Type B pancreatic cell (in vitro differentiated cells): ENCODE measurements around the gene MRPL32. TPM values are rescaled to one million over a fixed set of nuclear protein-coding genes. Genes with fewer than 3 reads are reported as not detected.

Experiments used
- DNase-seq: peaks from one replicate; pipeline ENCODE4 v3.0.0; 2021; ENCODE audit warnings: mixed read lengths; ENCODE audit not compliant: unreplicated experiment; ENCODE audit errors: extremely low spot score
- H3K27ac Mint-ChIP-seq: 2 replicates; pipeline ENCODE4 v1.8.0; 2021; ENCODE audit warnings: mild to moderate bottlenecking, mixed read lengths
- H3K27me3 Mint-ChIP-seq: 2 replicates; pipeline ENCODE4 v1.8.0; 2021; ENCODE audit warnings: mixed read lengths
- H3K36me3 Mint-ChIP-seq: 2 replicates; pipeline ENCODE4 v1.8.0; 2021; ENCODE audit warnings: mixed read lengths
- H3K4me1 Mint-ChIP-seq: one replicate; pipeline ENCODE4 v1.8.0; 2021; ENCODE audit warnings: mixed read lengths; ENCODE audit not compliant: unreplicated experiment
- H3K4me3 Mint-ChIP-seq: 2 replicates; pipeline ENCODE4 v1.8.0; 2021; ENCODE audit warnings: mild to moderate bottlenecking, mixed read lengths
- H3K9me3 Mint-ChIP-seq: 2 replicates; pipeline ENCODE4 v1.8.0; 2021; ENCODE audit warnings: mixed read lengths
- total RNA-seq: library from RNA; stranded (reverse); gene quantifications from 2 replicates; pipeline ENCODE4 v1.2.1, GENCODE V29; 2021; ENCODE audit warnings: low replicate concordance
- TF ChIP-seq, protein P1 (sequence below): fragments of 200-600 bp; sonication (generic); conservative IDR thresholded peaks from 2 replicates; pipeline ENCODE4 v1.5.0; 2021; ENCODE audit warnings: antibody characterized with exemption, mild to moderate bottlenecking

MRPL32 gene
- total RNA-seq, 1 donor from 2014 or later, result 62.8 TPM

DNA sequence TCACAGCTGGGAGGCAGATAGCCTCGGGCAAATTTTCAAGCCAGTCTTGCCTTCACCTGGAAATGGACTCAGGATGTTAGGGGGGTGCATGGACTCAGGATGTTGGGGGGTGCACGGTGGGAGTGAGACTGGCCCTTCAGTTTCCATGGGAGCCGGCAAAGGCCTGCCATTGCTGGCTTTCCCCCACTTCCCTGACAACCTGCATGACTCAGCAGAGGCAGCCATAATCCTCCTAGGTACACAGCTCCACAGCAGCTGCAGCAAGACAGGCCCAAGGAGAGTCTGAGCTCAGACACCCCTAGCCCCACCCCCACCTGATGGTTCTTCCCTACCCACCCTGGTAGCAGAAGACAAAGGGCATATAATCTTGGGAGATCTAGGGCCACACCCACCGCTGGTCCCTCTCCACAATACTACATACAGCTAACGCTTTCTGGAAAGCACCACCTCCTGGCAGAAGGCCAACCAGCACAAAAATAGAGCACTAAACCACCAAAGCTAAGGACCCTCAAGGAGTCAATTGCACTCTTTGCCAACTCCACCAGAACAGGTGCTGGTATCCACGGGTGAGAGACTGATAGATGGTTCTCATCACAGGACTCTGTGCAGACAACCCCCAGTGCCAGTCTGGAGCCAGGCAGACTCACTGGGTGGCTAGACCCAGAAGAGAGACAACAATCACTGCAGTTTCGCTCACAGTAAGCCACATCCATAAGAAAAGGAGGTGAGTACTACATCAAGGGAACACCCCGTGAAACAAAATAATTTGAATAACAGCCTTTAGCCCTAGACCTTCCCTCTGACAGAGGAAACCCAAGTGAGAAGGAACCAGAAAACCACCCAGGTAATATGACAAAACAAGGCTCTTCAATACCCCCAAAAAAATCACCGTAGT is 38.6 kb upstream of the MRPL32 start:
- Mint-ChIP-seq H3K9me3 (peaks cover 11% of the 10 kb centered on the region), H3K27ac (no peak overlapping the region), H3K4me3 (no peak overlapping the region), H3K27me3 (no peaks in the 10 kb centered on the region), H3K36me3 (peaks cover 13% of the 10 kb centered on the region), H3K4me1 (peaks cover 7% of the 10 kb centered on the region)
- TF ChIP-seq, protein P1, sequence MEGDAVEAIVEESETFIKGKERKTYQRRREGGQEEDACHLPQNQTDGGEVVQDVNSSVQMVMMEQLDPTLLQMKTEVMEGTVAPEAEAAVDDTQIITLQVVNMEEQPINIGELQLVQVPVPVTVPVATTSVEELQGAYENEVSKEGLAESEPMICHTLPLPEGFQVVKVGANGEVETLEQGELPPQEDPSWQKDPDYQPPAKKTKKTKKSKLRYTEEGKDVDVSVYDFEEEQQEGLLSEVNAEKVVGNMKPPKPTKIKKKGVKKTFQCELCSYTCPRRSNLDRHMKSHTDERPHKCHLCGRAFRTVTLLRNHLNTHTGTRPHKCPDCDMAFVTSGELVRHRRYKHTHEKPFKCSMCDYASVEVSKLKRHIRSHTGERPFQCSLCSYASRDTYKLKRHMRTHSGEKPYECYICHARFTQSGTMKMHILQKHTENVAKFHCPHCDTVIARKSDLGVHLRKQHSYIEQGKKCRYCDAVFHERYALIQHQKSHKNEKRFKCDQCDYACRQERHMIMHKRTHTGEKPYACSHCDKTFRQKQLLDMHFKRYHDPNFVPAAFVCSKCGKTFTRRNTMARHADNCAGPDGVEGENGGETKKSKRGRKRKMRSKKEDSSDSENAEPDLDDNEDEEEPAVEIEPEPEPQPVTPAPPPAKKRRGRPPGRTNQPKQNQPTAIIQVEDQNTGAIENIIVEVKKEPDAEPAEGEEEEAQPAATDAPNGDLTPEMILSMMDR, result no peak
- no peak for DNase-seq

DNA sequence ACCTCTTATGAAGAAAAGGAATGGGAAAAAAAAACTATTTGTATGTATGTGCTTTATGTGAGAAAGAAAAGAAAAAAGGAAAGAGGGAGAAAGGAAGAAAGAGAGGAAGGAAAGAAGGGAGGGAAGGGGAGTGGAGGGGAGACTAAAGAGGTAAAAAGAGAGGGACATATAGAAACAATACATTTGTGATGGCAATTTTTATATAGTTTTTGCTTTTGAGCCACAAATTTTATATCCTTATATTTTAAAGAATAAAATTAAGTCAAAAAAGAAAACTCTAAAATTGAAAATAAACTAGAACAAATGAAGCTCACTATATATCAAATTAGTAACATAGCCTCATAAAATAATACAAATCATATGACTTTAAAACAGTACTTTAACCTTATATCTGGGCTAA is 31.3 kb upstream of the MRPL32 start:
- H3K27ac Mint-ChIP-seq, result no peak overlapping the region
- no peak for DNase-seq
- H3K4me1 Mint-ChIP-seq, result peaks cover 3% of the 10 kb centered on the region
- TF ChIP-seq, protein P1, result no peak
- H3K9me3 Mint-ChIP-seq, result no peaks in the 10 kb centered on the region
- no peak overlapping the region for H3K4me3 Mint-ChIP-seq
- H3K27me3 Mint-ChIP-seq, result peaks cover 3% of the 10 kb centered on the region
- no peaks in the 10 kb centered on the region for H3K36me3 Mint-ChIP-seq

DNA sequence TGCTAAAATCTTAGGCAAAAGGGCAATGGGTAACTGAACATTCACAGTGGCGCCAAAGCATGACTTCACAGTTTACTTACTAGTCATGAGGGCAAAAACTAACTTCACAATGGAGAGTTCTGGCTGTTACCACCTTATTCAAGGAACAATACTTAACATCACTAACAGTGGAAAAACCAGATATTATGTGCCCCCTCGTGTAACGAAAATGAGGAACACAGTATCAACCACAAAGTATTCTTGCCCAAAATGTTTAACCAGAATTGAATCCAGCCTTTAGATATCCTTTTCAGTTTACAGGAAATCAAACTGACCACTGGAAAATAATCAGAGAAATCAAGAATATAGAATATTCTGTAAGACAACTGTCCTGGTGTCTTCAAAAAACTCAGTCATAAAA is 29.8 kb upstream of the MRPL32 start:
- no peaks in the 10 kb centered on the region for H3K36me3 Mint-ChIP-seq
- no peaks in the 10 kb centered on the region for H3K9me3 Mint-ChIP-seq
- DNase-seq, result no peak
- H3K4me3 Mint-ChIP-seq, result no peak overlapping the region
- peaks cover 3% of the 10 kb centered on the region for H3K4me1 Mint-ChIP-seq
- TF ChIP-seq, protein P1, result no peak
- H3K27me3 Mint-ChIP-seq, result peaks cover 3% of the 10 kb centered on the region
- no peak overlapping the region for H3K27ac Mint-ChIP-seq

DNA sequence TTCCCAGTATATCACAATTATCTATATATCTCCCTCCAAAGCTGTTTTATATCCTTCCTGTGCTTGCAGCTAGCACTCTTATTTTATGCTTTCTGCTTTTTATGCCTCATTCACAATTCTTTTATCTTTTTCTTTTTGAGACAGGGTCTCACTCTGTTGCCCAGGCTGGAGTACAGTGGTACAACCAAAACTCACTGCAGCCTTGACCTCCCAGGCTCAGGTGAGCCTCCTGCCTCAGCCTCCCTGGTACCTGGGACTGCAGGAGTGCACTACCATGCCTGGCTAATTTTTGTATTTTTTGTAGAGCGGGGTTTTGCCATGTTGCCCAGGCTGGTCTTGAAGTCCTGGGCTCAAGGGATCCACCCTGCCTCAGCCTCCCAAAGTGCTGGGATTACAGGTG is 26.0 kb upstream of the MRPL32 start:
- no peak overlapping the region for H3K27ac Mint-ChIP-seq
- H3K36me3 Mint-ChIP-seq, result no peaks in the 10 kb centered on the region
- TF ChIP-seq, protein P1, result no peak

DNA sequence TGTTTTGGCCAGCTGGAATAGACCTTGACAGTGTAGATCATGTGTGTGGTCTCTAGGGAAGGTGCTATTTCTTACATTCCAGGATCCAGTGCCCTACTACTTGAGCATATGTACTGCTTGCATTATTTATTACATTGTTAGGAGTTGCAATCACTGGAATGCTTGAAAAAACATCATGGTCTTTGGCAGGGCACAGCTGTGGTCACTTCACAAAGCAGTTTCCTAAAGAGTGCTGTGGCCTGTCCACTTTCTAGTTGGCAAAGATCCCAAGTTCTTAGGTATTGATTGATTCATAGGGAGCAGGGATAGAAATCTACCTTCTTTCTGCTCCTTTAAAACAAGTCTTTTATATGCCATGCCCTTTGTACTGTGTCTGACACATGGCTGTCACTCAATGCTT is 24.9 kb upstream of the MRPL32 start:
- H3K4me1 Mint-ChIP-seq, result peaks cover 14% of the 10 kb centered on the region

More for the DNA sequence above, 26.0 kb upstream of the MRPL32 start:
- peaks cover 14% of the 10 kb centered on the region for H3K4me1 Mint-ChIP-seq
- no peaks in the 10 kb centered on the region for H3K27me3 Mint-ChIP-seq
- H3K9me3 Mint-ChIP-seq, result no peaks in the 10 kb centered on the region
- DNase-seq, result no peak
- H3K4me3 Mint-ChIP-seq, result no peak overlapping the region

More for the DNA sequence above, 24.9 kb upstream of the MRPL32 start:
- Mint-ChIP-seq H3K9me3 (no peaks in the 10 kb centered on the region), H3K4me3 (no peak overlapping the region), H3K36me3 (no peaks in the 10 kb centered on the region), H3K27me3 (no peaks in the 10 kb centered on the region), H3K27ac (no peak overlapping the region)
- TF ChIP-seq, protein P1, result no peak
- DNase-seq, result no peak
